GM18511 (cell line): ENCODE data around the gene SLX9.

ENCODE experiments used
- ATAC-seq: cut with Tn5 transposase; IDR thresholded peaks from one replicate; pipeline ENCODE4 v1.9.1; 2021; ENCODE audit warnings: mild to moderate bottlenecking, moderate library complexity; ENCODE audit not compliant: unreplicated experiment

The SLX9 gene

DNA sequence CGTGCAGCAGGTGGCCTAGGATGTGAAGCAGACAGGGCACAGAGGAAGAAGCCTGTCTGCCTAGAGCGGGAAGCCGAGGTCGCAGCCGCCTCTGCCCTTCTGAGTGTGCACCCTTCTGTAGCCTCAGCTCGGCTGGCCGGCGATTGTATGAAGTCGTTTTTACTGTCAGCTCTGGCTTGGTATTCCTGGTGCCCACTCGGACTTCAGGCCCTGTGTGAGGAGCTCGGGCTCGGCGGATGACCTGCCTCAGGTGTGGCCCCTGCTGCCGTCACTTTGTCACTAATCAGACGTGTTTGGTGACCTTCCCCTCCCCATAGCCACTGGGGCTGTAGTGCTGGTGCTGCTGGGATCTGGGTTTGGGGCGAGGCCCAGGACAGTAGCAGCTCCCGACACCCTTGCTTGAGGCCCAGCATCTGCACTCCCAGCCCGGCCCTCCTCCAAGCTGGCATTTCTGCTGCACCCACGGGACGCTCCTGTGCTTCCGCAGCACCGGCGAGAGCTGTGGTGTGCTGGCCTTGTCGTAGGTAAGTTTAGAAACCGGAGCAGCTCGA lies 18.1 kb downstream of the SLX9 start:
- no peak for ATAC-seq

DNA sequence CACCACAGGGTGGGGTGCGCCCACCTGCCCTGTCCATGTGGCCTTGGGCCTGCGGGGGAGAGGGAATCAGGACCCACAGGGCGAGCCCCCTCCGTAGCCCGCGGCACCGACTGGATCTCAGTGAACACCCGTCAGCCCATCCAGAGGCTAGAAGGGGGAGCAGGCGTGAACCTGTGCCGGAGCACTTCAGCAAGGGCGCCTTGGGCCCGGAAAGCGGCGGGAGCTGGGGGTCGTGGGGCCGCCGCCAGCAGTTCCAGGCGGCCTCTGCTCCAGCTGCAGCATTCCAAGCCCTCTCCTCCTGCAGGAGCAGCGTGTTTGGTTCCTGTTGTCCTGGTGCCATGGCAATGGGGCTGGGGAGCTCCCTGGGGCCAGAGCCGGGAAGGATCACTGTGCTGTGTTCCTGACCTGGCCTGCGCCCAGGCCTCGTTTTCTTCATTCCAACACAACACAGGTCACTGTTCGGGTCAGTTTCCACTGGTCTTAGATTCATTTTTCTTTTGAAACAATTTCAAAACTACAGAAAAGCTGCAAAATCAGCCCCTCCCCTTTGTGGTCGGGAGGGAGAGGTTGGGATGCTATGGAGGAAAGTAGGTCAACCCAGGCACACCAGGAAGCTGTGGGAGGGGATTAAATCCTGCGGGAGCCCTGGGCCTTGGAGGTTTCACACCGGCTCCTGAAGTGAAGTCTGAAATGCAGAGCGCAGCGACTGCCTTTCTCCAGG lies 18.8 kb downstream of the SLX9 start:
- no peak for ATAC-seq

DNA sequence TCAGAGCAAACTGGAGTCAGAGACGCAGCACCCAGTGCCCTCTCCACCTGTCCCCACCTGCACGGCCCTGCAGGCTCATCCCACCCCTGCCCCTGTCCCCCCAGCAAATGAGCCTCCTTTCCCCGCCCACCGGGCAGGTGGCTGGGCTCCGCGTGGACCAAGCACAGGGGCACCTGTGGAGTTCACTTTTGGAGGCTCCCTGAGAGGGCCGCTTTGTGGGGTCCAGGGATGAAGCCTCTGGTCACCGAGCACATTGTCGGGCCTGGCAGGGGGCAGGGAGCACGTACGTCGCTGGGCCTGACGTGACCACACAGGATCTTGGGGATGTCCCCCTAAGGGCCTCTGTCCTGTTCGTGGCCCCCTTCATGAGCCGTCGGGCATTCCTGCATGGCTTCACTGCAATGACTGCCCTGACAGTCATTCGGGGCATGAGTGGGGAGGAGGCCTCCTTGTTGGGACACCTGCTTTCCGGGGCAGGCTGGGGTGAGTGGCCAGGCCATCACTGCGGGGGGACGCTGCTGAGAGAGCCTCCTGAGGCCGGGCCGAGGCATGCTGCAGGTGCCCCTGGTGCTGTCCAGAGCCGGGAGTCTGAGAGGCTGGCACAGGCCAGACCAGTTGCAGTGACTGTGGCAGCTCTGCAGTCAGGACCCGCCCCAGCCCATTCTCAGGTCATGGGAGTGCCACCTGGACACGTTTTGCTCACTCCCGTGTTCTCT lies 19.7 kb downstream of the SLX9 start:
- no peak for ATAC-seq

DNA sequence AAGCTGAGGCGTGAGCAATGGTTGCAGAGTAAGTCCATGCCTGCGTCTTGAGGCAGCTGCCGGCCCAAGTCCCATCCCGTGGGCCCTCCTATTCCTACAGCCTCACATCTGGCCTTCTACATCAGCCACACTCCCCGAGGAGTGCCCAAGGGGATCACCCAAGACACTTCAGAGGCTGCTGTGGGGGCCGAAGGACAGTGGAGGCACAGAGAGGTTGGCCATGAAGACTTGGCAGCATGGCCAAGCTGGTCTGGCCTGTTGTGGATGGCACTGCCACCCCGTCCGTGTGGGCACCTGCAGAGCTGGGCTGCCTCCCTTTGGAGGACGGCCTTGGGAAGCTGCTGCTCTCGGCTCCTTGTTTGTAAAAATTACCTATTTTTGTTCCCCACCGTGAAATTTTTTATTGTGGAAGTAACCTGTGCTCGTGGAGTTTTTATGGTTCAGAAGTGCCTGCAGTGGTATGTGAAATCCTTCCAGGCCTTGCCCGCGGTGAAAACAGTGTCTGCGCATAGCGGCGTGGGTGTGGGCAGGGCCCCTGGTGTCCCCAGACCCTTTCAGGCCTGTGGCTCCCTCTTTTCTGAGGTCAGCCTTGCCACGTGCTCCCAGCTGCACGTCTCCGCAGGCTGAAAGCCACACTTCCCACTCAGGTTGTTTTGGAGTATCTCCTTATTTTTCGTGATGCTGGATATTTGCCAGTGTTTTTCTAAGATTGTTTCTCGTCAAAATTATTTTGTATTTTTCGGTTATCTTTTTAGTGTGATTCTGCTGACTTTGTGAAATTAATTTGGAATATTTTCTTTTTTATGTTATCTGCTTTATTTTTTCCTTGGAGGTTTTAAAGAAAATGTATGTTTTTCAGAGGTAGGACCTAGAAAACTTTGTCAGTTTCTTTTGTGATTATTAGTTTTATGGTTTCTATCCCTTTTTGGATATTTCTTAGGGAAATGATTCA lies 20.6 kb downstream of the SLX9 start:
- ATAC-seq, result no peak

DNA sequence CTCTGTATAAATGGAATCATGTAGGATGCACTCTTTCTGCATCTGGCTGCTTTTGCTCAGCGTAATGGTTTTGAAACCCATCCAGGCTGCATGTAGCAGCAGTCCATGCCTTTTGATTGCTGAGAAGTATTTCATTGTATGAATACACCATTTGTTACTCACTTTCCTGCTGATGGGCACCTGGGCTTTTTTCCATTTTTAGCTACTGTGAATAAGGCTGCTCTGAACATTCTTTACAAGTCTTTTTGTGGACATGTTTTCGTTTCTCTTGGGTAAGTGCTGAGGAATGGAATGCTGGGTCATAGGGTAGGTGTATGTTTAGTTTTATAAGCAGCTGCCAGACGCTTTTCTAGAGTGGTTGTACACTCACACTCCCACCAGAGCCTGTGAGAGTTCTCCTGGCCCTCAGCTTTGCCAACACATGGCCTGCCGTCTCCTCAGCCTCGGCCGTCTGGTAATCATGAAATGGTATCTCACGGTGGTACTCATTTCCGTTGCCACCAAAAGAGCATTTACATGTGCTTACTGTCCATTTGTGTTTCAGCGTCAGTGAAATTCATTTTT lies 22.7 kb downstream of the SLX9 start:
- ATAC-seq, result no peak

DNA sequence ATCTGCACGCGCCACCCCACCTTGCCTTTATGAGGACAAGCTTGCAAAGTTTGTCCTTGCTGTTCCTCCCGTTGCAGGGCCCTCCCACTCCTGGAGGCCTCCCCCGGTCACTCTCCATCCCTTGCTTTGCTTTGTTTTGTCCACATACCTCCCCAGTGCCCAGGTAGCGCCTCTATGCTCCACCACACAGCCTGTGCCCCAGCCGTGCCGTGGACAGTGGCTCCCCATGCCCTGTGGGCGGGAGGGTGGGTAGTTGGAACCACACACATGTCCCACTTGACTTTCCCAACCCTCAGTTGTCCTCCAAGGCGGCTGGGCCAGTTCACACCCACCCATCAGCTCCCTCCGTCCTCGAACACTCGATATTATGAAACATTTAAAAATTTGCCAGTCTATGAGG lies 24.6 kb downstream of the SLX9 start:
- ATAC-seq, result no peak

DNA sequence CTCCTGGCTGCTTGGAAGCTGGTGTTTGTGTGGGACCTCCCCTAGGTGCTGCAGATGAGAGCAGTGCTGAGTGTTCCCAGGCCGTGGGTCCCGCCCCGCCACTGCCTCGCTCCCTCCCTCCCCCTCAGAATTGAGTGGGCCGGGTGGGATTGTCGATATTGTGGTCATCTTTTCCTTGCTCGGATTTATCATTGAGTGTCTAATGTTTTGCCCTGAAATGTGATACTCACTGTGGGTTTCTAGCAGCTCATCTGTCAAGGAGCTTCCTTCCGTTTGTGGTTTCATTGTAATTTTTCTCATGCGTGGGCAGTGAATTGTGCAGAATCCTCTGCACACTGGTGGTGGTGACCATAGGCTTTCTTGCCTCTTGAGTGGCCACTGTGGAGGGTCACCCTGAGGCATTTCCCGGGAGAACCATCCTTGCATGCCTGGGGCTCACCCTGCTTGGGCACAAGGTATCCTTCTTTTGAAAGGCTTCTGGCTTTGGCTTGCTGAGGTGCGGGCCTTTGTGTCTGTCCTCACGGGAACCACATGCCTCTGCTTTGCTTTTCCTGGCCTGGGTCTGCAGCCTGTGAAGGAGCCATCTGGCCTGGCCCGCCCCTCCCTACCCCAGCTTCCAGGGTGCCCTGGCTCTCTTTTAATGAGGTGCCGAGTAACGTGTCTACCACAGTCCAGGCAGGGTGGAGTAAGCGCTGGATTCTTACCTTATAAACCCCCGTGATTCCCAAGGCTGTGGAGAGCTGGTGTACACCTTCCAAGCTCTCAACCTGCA lies 25.6 kb downstream of the SLX9 start:
- no peak for ATAC-seq

DNA sequence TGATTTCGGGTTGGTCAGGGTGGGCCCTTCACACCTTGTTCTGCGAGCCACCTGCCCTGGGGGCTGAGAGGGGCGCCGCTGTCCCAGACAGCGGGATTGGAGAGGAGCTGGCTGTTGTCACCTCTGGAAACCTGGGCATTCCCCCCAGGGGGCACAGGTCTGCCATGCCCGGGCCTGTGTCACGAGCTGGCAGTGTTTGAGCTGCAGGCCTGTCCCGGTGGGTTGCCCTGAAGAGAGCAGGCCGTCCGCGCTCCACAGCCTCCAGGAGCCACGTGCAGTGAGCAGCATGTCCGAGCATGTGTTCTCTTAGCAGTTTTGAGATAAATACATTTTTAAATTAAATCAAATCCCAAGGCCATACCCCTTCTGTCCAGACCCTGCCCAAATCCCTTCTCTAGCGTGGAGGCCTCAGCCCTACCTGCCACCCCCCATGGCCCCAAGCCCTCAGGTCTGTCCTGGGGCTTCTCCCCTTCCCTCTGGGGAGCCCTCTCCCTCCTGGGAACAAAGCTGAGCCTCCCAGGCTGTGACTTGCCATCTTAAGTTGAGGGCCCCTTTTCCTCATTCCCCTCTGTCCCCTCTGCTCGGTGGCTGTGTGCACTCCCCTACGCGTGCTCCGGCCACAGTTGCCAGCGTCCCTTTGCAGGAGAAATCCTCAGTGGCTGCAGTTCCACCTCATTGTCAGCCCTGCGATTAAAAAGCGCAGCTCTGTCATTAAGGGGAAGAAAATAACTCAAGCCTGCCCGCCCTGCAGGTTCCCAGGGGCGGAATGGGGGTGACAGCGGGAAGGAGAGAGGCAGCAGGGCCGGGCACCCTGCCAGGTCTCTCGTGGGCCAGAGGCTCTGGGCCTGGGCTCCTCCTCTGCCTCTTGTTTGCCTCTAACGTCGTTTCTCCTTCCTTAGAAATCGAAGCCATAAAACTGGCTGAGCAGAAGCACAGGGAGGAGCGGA lies 26.6 kb downstream of the SLX9 start:
- no peak for ATAC-seq

DNA sequence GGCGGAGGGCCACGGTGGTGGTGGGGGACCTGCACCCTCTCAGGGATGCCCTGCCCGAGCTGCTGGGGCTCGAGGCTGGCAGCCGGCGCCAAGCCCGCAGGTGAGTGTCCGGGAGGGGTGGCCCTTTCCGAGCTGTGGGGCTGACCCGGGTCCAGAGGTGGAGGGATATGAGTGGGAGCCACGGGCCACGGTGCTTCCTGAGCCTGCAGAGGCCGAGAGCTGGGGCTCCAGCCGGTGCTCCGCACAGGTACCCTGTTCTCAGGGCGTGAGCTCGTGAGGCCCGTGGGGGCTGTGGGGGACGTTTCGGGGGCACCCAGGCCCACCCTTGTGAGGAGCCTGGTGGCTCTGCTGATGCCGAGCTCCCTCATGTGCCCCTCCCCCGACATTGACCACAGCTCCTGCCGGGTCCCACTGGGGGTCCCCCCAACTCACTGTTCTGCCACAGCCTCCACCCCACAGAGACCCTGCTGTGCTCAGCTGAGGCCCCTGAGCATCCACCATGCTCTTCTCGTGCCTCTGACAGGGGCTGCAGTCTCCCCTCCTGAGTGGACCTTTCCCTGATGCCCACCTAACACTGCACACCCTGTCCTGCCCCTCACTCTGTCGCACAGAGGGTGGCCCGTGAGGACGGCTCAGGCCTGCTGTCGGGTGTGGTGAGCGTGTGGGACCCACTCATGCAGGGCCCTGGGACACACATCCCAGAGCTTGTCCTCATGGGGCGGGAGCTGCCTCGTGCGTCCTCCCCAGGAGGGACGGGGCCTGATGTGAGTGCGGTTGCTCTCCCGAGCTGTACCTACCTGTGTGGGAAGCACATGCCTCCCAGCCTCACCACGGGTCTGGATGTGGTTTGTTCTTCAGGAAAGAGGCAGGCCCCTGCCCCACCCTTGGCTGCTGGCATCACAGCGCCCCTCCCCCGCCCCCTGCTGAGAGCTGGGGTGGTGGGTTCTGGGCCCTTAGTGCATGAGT lies 27.5 kb downstream of the SLX9 start:
- no peak for ATAC-seq

DNA sequence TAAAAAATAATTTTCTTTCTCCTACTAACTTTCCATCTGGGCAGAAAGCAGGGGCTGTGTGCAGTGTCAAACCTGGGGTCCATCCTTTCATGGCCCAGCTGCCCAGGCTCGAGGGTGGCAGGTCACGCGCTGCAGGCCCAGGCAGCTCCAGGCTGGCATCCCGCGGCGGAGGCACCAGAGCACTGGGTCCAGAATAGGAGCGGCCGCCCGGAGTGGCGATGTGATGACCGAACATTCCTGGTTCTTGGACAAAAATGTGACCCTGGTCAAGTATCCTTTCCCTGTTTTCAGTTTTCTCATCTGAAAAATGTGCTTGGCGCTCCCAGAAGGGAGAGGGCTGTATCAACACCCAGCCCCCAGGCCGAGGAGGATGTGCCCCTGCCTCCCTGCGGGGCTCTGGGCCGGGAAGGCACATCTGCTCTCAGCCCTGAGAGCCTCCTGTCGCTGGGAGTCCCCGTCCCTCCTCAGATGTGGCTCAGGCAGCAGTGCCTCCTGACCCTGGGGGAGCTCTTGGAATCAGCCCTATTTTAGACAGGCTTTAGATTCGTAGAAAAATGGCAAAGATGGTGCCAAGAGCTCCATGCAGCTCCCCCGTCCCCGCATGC lies 29.3 kb downstream of the SLX9 start:
- ATAC-seq, result no peak

DNA sequence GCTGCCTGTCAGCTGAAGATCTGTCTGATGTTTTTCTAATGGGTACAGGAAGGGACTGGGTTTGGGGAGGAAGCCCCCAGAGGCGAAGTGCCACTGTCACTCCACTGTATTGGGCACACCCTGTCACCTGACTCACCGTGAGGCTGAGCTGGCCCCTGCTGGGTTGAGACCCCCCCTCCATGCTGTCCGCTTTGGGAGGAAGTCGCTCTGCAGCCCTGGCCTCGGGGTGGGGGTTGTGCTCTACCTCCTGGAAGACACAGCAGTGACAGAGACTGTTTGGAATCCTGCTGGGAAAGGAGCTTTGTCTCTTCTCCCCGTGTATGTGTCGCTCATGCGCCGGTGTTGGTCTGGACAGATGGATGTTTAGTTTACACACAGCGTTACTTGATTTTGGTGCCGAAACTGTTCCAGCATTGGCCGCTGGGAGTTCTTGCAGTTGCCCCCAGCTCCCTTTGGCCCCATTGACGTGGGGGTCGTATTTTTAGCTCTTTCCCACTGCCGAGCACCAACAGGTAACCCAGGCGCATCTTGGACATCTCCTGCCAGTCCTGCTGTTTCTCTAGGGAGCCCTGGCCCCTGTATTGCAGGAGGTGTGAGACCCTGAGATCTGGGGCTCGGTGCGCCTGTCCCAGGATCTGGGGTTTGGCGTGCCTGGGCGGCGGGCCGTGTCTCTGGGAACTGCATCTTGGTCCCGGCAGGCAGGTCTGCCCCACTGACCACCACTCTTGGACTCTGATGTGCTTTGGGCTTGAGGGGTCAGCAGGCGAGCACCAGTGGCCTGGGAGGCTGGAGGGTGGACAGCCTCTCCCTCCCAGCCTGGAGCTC lies 30.3 kb downstream of the SLX9 start:
- ATAC-seq, result no peak

DNA sequence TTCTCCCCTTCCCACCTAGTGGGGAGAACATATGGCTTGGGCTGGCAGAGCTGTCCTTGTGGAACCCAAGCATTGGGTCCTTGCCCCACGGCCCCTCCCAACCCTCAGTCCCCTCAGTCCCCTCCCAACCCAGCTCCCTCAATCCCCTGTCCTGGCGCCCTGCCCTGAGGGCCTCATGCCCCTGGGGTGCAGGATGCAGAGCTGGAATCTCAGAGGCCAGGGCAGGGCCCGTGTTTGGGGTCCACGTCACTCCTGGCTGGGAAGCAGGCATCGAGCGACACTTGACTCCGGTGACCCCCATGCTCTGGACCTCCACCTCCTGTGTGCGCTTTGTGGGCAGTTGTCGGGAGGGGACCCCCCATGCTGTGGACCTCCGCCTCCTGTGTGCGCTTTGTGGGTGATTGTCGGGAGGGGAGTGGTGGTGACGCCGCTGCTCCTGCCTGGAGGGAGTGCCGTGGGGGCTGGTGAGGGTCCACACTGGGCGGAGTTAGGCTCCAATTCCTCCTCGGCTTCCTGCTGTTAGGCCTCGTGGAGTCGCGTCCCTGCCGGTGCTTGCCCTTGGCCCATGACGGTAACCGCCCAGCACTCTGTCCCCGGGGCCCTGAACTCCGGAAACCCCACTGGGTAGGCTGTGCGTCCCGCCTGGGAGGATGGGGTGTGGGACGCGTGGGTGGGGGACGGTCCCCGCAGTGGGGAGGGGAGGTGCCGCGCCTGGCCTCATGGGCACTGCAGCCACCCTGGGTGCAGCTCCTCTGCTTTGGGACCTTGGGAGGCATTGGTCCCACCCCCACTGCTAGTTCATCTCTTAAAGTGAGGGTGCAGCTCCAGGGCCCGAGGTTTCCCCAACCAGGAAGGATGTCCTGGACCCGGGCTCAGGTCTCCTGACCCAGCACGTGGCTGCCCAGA lies 31.2 kb downstream of the SLX9 start:
- ATAC-seq, result no peak

DNA sequence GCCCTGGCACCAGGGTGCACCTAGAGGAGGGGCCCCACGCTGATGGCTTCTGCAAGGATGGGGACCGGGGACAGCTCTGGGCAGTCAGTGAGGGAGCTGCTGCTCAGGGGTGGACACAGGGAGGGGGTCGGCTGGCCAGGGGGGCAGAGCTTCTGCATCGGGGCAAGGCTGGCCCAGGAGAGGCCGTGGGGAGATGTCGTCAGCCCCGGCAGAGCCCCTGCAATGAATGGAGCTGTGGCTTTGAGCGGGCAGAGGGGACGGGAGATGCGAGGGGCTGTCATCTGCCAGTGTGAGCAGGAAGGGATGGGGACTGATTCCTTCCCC lies 31.8 kb downstream of the SLX9 start:
- ATAC-seq, result no peak

DNA sequence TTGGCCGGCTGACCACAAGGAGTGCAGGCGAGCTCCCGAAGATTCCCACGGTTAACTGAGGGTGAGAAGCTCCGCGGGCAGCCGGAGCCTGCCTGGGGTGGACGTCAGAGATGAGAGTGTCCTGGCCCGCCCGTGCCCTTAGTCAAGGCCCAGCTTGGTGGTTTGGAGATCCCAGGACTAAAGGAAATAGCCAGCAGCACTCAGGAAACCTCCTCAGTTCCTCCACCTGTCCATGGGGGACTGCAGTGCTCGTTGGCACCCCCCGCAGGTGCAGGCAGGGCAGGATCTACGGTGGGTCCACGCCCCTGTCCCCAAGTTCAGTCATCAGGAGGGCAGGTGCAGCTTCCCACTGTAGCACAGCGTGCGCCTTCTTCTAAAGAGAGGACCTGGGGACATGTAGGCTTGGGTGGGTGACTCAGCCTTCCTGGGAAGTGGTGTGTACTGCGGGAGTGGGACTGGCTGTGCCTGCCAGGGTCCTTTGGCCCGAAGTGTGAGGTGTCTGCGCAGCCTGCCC lies 32.5 kb downstream of the SLX9 start:
- ATAC-seq, result no peak

DNA sequence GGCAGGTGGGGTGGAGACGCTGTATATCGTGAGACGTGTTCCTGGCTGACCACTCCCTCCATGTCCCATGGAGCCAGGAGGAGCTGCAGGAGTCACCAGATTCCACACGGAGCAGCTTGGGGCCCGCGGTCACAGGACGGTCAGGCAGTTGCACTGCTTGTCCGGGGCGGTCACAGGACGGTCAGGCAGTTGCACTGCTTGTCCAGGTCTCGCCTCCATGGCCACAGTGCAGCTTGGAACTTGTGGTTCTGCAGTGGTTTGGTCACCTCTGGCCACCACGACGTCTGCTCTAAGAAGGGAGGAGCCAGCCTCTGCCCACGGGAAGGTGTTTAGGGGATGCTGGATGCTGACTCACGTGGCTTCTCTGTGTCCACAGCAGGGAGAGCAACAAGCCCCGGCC lies 33.0 kb downstream of the SLX9 start:
- no peak for ATAC-seq

DNA sequence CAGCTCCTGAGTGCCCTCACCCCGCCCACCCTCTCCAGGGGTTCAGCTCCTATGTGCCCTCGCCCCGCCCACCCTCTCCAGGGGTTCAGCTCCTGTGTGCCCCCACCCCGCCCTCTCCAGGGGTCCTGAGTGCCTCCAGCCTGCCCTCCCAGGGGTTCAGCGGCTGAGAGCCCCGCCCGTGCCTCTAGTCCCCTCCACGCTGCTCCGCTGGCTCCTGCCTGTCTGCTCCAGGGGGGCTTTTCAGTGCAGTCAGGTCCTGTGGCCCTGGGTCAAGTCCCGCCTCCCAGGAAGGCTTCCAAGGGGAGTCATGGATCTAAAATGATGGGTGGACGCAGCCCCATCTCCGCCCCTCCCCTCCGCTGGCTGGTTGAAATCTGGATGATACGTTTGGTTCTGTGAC lies 33.8 kb downstream of the SLX9 start:
- ATAC-seq, result no peak
